Hepatocyte (in vitro differentiated cells): ENCODE measurements around the gene NDUFA8.

Experiments
- CTCF ChIP-seq: fragments of 200-600 bp; sonication (generic); IDR thresholded peaks from 2 replicates; pipeline ENCODE4 v1.5.1; 2016; ENCODE audit warnings: antibody characterized with exemption, mild to moderate bottlenecking; ENCODE audit not compliant: poor library complexity
- EZH2phosphoT487 ChIP-seq: fragments of 200-600 bp; sonication (generic); IDR thresholded peaks from one replicate; pipeline ENCODE4 v1.6.1; 2018; ENCODE audit warnings: antibody characterized with exemption, mild to moderate bottlenecking, low read depth, moderate library complexity; ENCODE audit not compliant: unreplicated experiment, severe bottlenecking

GRCh38 chr9:122112238-122112637 lies 47.3 kb downstream of the NDUFA8 start:
- TF ChIP-seq CTCF = no peak
- TF ChIP-seq EZH2phosphoT487 = no peak
